HepG2 (cell line): ENCODE data around the gene TIMM10. TPM values are rescaled to one million over a fixed set of nuclear protein-coding genes. Genes with fewer than 3 reads are reported as not detected.

ENCODE experiments used
- CCDC6 ChIP-seq: sonication (generic); formaldehyde crosslinking; IDR thresholded peaks from 2 replicates; pipeline ENCODE4 v1.8.1; 2022; ENCODE audit warnings: mild to moderate bottlenecking, missing genetic modification reagents, moderate library complexity
- EP300 ChIP-seq, 3 experiments: sonication (generic) in 1 of 3; formaldehyde crosslinking in 1 of 3; IDR thresholded peaks; 2 replicates each; pipeline versions ENCODE4 v1.5.1 to v1.6.1; 2011 to 2020; ENCODE audit warnings: low read depth in 2 of 3, low read length in 2 of 3, borderline replicate concordance in 1 of 3, improper control_type of control experiment in 1 of 3, mild to moderate bottlenecking in 1 of 3, missing genetic modification reagents in 1 of 3, moderate library complexity in 1 of 3
- ETV6 ChIP-seq: sonication (generic); formaldehyde crosslinking; conservative IDR thresholded peaks from 2 replicates; pipeline ENCODE4 v1.4.0; 2020; ENCODE audit warnings: missing genetic modification reagents
- GABPA ChIP-seq, 2 experiments: IDR thresholded peaks; 2 replicates each; pipeline ENCODE4 v1.6.1; 2011 to 2016; ENCODE audit warnings: low read depth in 2 of 2, low read length in 1 of 2, missing biosample characterization in 1 of 2, missing genetic modification characterization in 1 of 2
- GATA4 ChIP-seq: sonication (generic); IDR thresholded peaks from 2 replicates; pipeline ENCODE4 v1.6.1; 2016; ENCODE audit warnings: antibody characterized with exemption, low read depth, borderline replicate concordance
- GMEB1 ChIP-seq: sonication (generic); formaldehyde crosslinking; IDR thresholded peaks from 2 replicates; pipeline ENCODE4 v1.5.1; 2020; ENCODE audit warnings: missing genetic modification reagents, mild to moderate bottlenecking, borderline replicate concordance
- HES4 ChIP-seq: sonication (generic); formaldehyde crosslinking; IDR thresholded peaks from 2 replicates; pipeline ENCODE4 v1.9.0; 2021; ENCODE audit warnings: mild to moderate bottlenecking, missing genetic modification reagents, borderline replicate concordance
- MAX ChIP-seq: IDR thresholded peaks from 2 replicates; pipeline ENCODE4 v1.6.1; 2012; ENCODE audit warnings: inconsistent platforms
- MXI1 ChIP-seq: IDR thresholded peaks from 3 replicates; pipeline ENCODE4 v1.6.1; 2012; ENCODE audit warnings: low read depth, low read length, inconsistent platforms, borderline replicate concordance
- NR2F6 ChIP-seq, 2 experiments: IDR thresholded peaks; 2 replicates each; pipeline ENCODE4 v1.6.1; 2016; ENCODE audit warnings: antibody characterized with exemption in 1 of 2, mild to moderate bottlenecking in 1 of 2
- PAXIP1 ChIP-seq: sonication (generic); formaldehyde crosslinking; conservative IDR thresholded peaks from 2 replicates; pipeline ENCODE4 v1.4.0; 2020; ENCODE audit warnings: mild to moderate bottlenecking, missing genetic modification reagents, moderate library complexity
- PRPF4 ChIP-seq: fragments of 200-400 bp; formaldehyde crosslinking; IDR thresholded peaks from 2 replicates; pipeline ENCODE4 v1.6.1; 2016; ENCODE audit warnings: low read length, low read depth; ENCODE audit not compliant: poor library complexity, severe bottlenecking
- XRCC5 ChIP-seq: fragments of 200-400 bp; formaldehyde crosslinking; optimal IDR thresholded peaks from 2 replicates; pipeline ENCODE3; 2017; ENCODE audit warnings: mild to moderate bottlenecking, low read length
- ZNF251 ChIP-seq: sonication (generic); formaldehyde crosslinking; IDR thresholded peaks from 2 replicates; pipeline ENCODE4 v1.9.0; 2021; ENCODE audit warnings: mild to moderate bottlenecking, missing genetic modification reagents
- ZNF451 ChIP-seq: sonication (generic); formaldehyde crosslinking; IDR thresholded peaks from 2 replicates; pipeline ENCODE4 v1.5.0; 2020; ENCODE audit warnings: mild to moderate bottlenecking, missing genetic modification reagents
- ZNF530 ChIP-seq: sonication (generic); formaldehyde crosslinking; IDR thresholded peaks from 2 replicates; pipeline ENCODE4 v1.5.0; 2020; ENCODE audit warnings: low read depth, mild to moderate bottlenecking, missing genetic modification reagents
- ZNF576 ChIP-seq: sonication (generic); formaldehyde crosslinking; IDR thresholded peaks from 2 replicates; pipeline ENCODE4 v1.4.0; 2020; ENCODE audit warnings: mild to moderate bottlenecking, missing genetic modification reagents
- ZNF629 ChIP-seq: sonication (generic); formaldehyde crosslinking; conservative IDR thresholded peaks from 2 replicates; pipeline ENCODE4 v1.5.0; 2020; ENCODE audit warnings: missing genetic modification reagents
- ZNF674 ChIP-seq: sonication (generic); formaldehyde crosslinking; IDR thresholded peaks from 2 replicates; pipeline ENCODE4 v1.5.0; 2020; ENCODE audit warnings: low read depth, mild to moderate bottlenecking, missing genetic modification reagents
- ZNF772 ChIP-seq: sonication (generic); formaldehyde crosslinking; IDR thresholded peaks from 2 replicates; pipeline ENCODE4 v1.5.0; 2020; ENCODE audit warnings: mild to moderate bottlenecking, missing genetic modification reagents
- ZNF879 ChIP-seq: sonication (generic); formaldehyde crosslinking; IDR thresholded peaks from 2 replicates; pipeline ENCODE4 v1.8.1; 2023; ENCODE audit warnings: missing genetic modification reagents
- polyA plus RNA-seq, 8 experiments: library from polyadenylated mRNA; depleted of rRNA in 3 of 8; stranded (reverse) in 7 of 8; unstranded in 1 of 8; fragments of >200 nt; fragmentation: Illumina TruSeq in 4 of 8; extraction: Trizol in 4 of 8; gene quantifications; 2 replicates each; pipeline versions ENCODE4 v1.2.1 to v1.2.3, GENCODE V29; 2011 to 2016; ENCODE audit warnings: low read depth in 4 of 8, missing spikeins in 1 of 8, mixed read lengths in 1 of 8; ENCODE audit not compliant: insufficient read depth in 1 of 8
- total RNA-seq, 5 experiments: library from RNA; depleted of rRNA; stranded (reverse); fragments of >200 nt; fragmentation: Illumina TruSeq; extraction: Trizol; gene quantifications; 2 replicates each; pipeline ENCODE4 v1.2.3, GENCODE V29; 2016; ENCODE audit warnings: low read depth in 1 of 5
- TF ChIP-seq, protein P1 (sequence below): sonication (generic); formaldehyde crosslinking; conservative IDR thresholded peaks from 2 replicates; pipeline ENCODE4 v1.4.0; 2020; ENCODE audit warnings: missing genetic modification reagents

TIMM10 gene
- total and polyA plus RNA-seq, 2 of the 13 experiments (the other 11 are each of a cell fraction or from before 2014, with no cell fraction given), result 67.8 to 82.2 TPM

DNA sequence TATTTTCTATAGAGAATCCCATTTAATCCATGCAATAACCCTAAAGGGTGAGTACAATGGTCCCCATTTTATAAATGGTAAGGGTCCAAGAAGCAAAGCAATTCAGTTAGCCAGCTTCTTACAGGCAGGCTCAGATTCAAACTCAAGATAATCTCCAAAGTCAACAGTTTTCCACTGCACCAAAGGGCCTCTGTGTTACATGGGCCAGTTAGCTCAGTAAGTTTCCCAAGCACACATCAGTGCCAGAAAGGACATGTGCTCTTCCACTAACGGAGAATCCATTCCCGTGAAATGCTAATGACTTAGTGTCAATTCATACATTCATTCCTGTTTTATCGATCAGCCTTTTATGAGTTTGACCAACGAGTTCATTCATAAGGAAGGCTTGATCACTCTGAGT, 26.0 kb downstream of the TIMM10 start (continued):
- TF ChIP-seq ETV6 (CRISPR knock-in tag), result no peak
- no peak for TF ChIP-seq XRCC5
- no peak for TF ChIP-seq ZNF879 (CRISPR knock-in tag)
- no peak for TF ChIP-seq ZNF674
- TF ChIP-seq, protein P1, sequence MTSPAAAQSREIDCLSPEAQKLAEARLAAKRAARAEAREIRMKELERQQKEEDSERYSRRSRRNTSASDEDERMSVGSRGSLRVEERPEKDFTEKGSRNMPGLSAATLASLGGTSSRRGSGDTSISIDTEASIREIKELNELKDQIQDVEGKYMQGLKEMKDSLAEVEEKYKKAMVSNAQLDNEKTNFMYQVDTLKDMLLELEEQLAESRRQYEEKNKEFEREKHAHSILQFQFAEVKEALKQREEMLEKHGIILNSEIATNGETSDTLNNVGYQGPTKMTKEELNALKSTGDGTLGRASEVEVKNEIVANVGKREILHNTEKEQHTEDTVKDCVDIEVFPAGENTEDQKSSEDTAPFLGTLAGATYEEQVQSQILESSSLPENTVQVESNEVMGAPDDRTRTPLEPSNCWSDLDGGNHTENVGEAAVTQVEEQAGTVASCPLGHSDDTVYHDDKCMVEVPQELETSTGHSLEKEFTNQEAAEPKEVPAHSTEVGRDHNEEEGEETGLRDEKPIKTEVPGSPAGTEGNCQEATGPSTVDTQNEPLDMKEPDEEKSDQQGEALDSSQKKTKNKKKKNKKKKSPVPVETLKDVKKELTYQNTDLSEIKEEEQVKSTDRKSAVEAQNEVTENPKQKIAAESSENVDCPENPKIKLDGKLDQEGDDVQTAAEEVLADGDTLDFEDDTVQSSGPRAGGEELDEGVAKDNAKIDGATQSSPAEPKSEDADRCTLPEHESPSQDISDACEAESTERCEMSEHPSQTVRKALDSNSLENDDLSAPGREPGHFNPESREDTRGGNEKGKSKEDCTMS (CRISPR knock-in tag), result no peak
- no peak for TF ChIP-seq GMEB1
- TF ChIP-seq CCDC6 (CRISPR knock-in tag), result no peak
- no peak for TF ChIP-seq ZNF451 (CRISPR knock-in tag)
- TF ChIP-seq EP300 (IDR thresholded peaks at IDR 0.05; ENCODE audit: low read depth in 2 of 2, low read length in 2 of 2), result 0 out of 4 replicates have a peak, but pooled peaks of 1 of the 2 experiments have one; percentile 16
- TF ChIP-seq EP300 (CRISPR knock-in tag; IDR thresholded peaks at IDR 0.05; ENCODE audit: borderline replicate concordance), result no peak
- TF ChIP-seq GABPA (IDR thresholded peaks at IDR 0.05; ENCODE audit: low read depth, low read length), result no peak
- no peak for TF ChIP-seq GABPA (CRISPR knock-in tag; IDR thresholded peaks at IDR 0.05; ENCODE audit: low read depth)
- no peak for TF ChIP-seq MXI1
- TF ChIP-seq ZNF251 (CRISPR knock-in tag), result no peak
- no peak for TF ChIP-seq GATA4
- no peak for TF ChIP-seq HES4 (CRISPR knock-in tag)
- 0 out of 2 replicates have a peak, but pooled peaks have one; percentile 13 for TF ChIP-seq ZNF629 (CRISPR knock-in tag)
- no peak for TF ChIP-seq NR2F6 (IDR thresholded peaks at IDR 0.05)
- TF ChIP-seq NR2F6 (CRISPR knock-in tag; IDR thresholded peaks at IDR 0.05), result no peak
- no peak for TF ChIP-seq ZNF772
- no peak for TF ChIP-seq ZNF576 (CRISPR knock-in tag)
- TF ChIP-seq PAXIP1, result 0 out of 2 replicates have a peak, but pooled peaks have one; percentile 16
- TF ChIP-seq PRPF4, result no peak
- TF ChIP-seq MAX, result peak; percentile 42; the same call in 1 of the 2 replicates
- TF ChIP-seq ZNF530 (CRISPR knock-in tag), result no peak
